GM19397 (cell line): ENCODE measurements around the gene LINC01488.

ENCODE experiments used
- ATAC-seq: cut with Tn5 transposase; IDR thresholded peaks from one replicate; pipeline ENCODE4 v1.9.1; 2021; ENCODE audit warnings: mild to moderate bottlenecking, moderate library complexity; ENCODE audit not compliant: unreplicated experiment

Gene LINC01488

DNA sequence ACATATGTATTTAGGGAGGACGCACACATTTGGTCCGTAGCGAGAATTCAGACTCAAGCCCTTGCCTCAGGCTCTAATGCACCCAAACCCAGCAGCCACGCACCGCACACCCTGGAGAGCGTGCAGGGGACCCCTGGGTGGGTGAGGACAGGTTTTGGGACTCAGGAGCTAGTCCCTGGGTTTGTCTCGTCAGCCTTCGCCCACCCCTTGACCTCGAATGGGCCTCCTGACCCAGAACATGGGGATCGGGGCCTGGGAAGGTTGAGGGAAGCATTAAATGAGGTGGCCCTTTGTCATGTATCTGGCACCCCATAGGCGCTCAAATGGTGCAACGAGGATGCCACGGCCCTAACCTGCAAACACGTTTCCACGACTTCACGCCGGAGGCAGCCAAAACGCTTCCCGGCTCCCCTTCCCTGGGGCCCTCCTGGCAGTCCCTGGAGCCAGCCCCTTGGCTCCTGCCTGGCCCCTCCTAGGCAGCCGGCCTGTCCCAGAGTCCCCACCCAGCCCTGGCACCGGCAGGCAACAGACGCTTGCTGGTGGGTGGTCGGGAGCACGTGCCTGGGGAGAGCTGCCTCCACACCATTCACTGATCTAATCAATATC lies 5.5 kb upstream of the LINC01488 start:
- no peak for ATAC-seq

DNA sequence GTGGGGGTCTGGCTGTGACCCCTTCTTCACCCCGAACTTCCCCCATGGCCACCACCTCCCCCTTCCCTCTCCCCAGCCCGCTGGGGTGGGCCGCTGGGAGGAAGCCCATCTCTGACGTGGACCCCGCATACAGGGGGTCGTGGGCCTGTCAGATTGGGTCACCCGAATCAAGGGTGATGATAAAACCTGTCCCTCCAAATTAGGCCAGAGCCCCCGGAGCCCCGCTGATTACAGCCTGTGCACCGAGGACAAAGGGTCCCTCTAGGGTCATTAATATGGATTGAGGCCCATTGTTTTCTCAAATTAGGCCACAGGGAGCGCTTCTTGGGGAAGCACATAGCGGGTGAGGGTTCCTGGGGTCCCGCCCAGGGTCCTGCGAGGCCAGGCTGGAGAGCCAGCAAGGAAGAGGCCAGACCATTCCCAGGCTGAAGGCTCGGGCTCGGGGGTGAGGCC lies 4.9 kb upstream of the LINC01488 start:
- ATAC-seq: no peak

DNA sequence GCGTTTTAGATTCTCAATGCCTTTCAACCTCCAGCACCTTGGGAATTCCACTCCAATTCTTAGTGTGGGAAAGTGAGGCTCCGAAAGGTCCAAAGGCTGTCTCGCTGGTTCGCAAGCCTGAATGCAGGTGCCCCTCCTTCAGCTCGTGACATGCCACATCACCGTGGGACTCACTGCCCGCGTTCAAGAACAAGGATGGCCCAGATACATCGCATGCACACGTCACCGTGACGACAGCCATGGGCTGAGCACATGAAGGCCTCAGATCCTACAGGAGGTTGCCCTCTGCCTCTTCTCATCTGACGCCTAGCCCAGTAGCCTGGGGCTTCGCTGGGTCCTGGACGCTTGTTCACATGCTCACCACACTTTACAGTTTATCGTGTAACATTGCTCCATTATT lies 4.4 kb upstream of the LINC01488 start:
- no peak for ATAC-seq

DNA sequence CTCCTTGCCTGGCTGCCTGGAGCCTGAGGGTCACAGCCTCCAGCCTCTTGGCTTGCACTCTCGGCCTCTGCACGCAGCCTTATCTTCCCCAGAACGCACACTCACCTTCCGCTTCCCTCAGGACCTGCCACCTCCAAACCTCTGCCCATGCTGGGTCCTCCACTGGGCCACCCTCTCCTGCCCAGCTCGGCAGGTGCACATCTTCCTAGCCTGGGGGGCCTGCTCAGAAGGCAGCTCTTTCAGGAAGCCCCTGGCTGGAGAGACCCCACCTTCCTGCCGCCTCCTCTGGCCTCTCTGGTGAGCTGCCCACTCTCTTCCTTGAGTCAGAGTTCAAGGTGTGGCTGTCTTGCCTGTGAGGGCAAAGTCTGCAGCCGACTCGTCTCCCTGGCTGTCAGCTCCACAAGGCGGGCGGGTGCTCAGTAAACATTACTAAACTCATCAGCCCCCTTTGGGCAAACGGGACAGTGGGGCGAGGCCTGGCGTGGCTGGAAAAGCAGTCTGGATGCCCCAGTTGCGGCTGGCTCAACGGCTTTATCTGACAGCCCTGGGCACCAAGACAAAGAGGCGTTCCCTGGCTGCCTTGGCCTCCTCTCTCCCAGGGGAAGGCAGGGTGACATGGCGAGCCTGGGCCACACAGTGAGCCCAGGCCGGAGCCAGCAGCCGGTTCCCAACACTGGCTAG lies 1.7 kb upstream of the LINC01488 start:
- no peak for ATAC-seq

DNA sequence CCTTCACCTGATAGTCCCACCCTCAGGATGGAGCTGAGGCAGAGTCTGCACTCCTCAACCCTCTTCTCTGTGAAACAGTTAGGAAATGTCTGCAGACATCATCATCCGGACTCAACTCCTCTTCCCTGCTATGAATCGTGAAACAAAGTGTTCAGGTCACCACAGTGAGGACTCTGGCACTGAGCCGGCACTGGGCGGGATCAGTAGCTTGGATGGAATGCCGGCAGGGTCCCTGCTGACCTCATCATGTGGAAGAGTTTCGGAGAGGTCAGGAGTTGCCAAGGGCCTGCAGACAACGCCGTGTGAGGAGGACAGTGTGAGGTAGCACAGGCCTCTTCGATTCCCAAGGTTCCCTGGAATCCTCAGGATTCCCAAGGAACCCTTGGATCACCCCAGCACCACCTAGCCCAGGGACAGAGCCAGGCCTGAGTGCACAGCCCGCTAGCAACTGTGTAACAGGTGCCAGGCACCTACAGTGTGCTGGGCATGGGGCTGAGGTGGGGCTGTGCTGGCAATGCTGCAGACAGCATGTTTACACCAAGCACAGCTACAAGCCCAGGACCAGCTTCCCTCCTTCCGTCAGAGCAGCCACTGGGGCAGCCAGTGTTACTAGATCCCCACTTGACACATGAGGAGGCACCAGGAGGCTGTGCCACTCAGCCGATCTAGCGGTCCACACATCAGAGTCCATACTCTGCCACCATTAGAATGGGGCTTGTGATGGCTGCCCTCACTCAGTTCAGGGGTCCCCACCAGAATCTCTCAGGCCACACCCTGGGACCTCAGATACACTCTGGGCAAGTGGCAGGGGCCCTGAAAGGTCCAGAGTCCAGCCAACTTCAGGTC lies 693 bp upstream of the LINC01488 start:
- no peak for ATAC-seq

DNA sequence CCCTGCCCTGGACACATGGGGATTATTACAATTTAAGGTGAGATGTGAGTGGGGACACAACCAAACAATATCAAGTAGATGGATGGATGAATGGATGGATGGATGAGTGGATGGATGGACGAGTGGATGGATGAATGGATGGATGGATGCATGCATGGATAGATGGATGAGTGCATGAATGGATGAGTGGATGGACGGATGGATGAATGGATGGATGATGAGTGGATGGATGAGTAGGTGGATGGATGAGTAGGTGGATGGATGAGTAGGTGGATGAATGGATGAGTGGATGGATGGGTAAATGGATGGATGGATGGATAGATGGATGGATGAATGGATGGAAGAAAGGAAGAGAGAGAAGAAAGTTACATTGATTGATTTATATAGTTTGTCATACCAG lies 859 bp downstream of the LINC01488 start:
- ATAC-seq: no peak

GRCh38 chr11:69483170-69483569 lies 1.7 kb downstream of the LINC01488 start:
- no peak for ATAC-seq

DNA sequence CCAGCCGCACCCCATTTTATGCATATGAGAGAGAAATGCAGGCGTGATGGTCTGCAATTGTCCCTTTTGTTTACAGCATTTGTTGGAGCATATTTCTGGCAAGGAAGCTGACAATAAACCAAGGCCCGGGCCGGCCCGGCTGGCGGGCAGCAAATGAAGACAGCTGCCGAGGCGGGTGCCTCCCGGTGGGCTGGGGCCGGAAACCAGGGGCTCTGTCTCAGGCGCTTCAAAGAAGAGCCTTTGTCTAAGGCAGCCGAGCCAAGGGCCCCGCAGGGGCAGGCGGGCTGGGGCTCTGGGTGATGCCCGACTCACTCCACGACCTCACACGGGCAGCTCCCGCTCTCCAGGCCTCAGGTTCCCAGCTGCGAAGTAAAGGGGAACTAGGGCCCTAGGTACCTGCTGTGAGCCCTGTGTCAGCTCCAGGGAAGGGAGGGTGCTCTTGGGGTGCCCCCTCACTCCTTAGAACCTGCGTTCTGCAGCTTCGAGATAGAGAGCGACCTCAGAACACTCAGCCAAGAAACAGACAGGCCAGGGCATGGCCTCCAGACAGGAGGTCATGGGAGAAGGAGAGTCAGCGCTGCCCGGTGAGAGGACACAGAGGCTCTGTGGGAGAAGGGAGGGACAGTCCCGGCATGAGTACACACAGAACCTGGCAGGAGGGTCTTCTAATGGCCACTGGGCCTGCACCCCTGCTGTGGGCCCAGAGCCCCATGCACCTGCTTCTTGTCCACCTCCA lies 2.4 kb downstream of the LINC01488 start:
- ATAC-seq: no peak

DNA sequence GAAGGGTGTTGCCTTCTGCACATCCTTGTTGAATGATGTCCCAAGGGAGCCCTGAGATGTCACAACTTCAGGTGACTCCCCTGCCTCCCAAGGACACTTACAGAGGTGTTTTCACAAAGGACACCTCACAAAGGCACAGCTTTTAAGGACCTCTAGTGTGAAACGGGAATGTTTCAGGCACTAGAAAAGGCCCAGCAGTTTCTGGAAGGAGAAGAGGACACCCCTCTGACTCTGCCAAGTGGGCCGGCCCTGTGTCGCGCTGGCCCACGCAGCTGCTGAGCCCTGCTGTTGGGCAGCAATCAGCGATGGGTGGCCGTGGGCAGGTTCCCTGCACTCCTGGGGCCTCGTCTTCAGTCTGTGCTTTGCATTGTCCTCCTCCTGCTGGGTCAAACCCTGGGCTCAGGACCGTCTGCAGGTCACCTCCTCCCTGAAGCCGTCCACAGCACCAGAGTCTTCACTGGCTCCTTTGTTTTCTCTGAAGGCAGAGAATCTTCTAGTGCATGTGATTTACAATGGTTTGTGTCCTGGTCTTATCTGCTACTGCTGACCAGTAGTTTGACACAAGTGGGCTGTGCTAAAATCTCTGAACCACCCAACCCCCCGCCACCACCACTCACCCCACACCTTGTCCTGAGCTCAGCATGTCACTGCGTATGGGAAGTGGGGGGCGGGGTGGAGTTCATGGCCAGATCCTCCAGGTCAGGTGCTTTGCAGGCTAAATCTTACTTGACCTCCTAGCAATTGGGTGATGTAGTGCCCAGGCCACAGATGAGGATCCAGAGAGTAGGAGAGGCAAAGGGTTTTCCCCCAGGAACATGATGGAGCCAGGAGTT lies 3.2 kb downstream of the LINC01488 start:
- ATAC-seq: no peak

DNA sequence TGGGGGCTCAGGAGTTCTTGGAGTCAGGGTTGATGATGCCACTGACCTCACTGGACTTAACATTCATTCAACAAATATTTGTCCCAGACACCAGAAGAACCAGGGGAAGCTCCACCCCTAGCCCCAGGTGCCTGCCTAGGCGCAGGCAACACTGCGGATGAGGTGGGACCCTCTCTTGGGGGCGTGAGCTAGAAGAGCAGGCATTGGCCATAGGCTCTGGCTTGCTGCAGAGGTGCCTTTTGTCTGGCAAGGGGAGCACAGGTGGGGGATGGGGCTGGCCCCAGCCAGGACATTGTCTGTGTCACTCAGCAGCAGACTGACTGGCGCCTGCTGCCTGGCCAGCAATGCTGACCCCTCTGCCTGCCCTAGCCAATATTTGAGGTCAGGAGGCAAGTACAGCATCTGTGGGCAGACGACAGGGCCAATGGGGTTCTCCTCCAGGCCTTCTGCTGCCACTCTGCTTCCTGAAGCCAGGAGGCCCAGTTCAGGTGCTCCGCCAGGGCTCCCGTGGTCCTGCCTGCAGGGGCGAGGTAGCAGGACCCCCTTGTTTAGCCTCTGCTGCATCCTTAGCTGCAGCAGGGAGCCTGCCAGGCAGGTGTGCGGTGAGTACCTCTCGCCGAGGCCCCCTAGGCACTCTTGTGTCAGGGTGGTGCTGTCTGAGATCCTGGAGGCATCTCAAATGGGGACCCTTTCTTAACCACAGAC lies 4.0 kb downstream of the LINC01488 start:
- no peak for ATAC-seq

DNA sequence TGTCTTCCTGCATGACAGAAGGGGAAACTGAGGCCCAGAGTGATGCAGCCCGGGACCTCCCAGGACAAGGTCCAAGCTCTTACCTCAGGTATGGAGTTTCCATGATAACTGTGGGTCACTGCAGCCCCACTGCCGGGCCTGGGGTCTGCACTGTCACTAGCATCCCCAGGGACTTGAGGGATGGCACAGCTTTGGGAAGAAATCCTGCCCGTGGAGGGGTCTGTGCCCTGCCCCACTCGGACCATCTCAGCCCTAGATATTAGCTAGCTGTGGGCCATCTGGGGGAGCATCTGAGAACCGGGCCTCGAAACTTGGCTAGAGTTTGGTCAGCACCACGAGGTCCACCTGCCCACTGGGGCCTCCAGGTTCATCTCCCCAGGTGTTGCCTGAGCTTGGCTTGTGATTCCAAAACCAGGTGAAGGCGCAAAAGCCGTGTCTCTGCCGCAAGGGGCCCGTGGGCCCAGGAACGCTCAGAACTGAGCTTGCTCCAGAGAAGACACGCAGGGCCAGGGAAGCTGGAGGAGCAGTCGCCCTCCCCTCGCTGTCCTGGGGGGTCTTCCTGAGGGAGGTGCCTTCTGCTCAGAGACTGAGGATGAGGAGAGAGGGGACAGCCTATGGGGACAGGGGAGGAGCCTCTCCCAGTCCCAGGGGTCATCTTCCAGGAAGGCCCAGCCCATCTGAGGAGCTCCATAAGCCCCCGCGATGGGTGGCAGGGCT lies 4.8 kb downstream of the LINC01488 start:
- no peak for ATAC-seq

- ATAC-seq: no peak
Measured at GRCh38 chr11:69486773-69487291, 5.4 kb downstream of the LINC01488 start.

- ATAC-seq: no peak
Measured at GRCh38 chr11:69487391-69487790, 5.9 kb downstream of the LINC01488 start.

DNA sequence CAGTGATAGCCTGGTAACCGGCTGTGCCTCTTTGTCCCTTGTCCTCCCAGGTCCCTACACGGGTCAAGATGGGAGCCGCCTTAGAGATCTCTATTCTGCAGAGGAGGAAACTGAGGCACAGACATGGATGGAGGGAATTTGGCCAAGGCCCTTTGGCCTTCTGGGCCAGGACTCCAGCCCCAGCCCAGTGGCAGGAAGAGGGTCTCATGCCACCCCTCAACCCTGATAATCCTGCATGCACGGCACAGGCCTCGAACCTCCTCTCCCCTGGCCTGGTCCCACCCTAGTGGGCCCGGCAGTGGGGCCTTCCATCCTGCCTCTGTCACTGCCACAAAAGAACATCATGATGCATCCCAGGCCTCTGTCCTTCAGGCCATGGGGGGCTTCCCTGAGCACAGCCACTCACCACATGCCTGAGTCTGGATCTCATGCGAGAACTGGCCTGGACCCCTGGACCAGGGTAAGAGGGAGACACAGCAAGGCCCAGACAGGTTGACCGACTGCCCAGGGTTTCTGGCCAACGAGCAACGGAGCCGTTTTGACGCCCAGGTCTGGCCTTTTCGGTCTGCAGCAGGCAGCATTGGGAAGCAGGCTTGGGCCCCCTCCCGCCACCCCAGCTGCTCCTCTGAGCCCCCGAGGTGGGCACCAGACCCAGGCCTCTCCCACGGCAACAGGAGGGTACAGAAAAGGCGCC lies 6.5 kb downstream of the LINC01488 start:
- no peak for ATAC-seq

DNA sequence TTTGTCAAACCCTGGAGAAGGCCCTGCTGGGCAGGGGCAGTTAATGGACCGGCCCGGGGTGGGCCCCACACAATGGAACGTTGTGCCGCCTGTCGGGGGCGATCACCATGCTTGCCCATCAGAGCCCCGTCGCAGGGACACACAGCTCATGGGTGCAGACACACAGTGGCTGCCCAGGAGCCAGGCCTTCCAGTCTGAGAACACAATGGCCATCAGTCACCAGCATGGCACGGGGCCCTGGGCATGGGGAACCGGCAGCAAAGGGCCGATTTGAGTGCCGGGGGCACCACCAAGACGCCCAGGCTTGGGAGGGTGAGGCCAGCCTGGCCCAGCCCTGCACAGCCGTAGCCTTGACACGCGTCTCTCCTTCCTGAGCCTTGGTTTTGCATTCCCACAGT lies 7.1 kb downstream of the LINC01488 start:
- ATAC-seq: no peak

DNA sequence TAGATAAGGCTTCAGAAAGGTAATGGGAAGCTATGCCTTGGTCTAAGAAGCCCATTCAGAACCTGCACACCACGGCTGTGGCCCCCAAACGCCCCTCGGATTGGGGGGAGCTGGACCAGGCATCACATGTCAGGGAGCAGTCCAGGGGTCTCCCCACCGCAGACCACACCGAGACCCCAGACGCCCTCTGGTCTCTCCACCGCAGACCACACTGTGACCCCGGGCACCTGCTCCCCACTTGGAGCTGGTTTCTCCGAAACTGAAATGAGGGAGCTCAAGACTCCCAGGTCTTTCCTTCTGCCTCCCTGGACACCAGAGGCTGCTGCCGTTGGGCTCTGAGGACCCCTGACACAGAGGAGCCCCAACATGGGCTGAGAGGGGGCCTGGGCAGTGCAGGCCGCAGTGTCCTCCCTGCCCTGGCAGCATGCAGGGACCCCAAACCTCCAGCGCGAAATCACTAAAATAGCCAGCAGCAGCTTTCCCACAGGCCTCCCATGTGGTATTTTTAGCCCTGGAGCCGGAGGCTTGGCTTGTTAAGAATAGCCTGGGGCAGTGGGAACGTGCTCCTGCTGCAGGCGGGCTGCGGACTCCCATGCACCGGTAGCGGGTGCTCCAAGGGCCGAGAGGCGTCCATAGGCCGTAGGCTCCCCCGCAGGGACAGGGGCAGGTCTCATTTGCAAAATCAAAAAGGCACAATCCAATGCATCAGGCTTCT lies 7.7 kb downstream of the LINC01488 start:
- ATAC-seq: no peak

GRCh38 chr11:69489746-69490365 lies 8.4 kb downstream of the LINC01488 start:
- ATAC-seq: no peak
